ENCODE results near the gene PRAMEF12.
A peak's percentile ranks its signal among the peaks of the same experiment; 100 is the strongest.
"Not testable (repeated sequence)": the region's sequence is repeated elsewhere in the genome, so short reads cannot be mapped to it uniquely, and the experiment has no call there.

The PRAMEF12 gene

DNA sequence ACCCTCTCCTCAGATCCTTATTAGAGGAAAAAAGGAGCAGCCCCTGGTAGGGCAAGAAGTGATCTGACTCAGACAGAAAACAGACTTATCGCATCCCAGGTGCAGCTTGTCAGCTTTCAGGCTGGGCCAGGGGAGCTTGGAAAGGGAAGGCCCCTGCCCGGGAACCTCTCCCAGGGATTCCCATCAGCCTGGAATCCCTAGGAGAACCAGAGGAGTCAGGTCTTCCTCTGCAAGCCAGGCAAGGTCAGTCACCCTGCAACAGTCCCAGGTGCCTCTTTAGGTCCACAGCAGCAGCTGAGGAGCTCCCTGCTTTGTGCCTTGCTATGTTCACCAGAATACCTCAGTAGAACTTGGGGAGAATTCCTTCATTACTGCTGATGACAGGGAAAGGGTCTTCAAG lies 2.9 kb upstream of the PRAMEF12 start:
- no peak for DNase-seq (ENCODE audit: low read depth in 2 of 2)

DNA sequence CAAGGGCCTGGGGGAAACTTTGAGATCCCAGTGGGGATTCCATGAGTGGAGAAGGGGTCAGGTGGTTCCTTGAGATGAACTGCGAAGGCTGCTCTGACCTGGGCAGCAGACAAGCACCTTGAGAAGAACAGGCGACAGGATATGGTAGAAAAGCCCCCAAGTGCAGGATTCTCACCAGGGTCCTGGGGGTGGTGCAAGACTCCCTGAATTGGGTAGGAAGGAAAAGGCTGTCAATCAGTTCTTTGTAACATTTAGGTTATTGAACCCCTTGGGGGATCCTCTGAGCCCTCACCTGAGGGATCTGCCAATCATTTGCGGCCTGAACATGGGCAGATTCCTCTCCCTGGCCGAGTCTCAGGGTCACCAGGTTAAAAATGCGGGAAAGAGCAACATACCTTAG lies 2.4 kb upstream of the PRAMEF12 start:
- no peak for DNase-seq (ENCODE audit: low read depth in 2 of 2)

DNA sequence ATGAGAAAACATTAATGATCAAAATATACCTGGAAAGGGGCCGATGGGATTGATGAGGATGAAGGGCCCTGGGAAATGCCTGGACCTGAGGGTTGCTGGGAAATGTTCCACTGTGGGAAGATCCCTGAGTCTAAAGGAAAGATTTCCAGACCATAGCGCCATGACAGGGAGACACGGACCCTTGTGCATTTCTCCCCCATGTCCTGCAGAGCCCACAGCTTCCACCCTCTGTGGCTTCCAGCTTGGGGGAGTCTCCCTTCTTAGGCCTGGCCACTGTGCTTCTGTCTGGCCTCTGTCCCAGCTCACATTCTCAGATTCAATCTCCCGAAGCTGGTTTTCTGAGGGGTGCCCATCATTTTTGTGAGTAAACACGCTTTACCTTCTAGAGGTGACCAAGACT lies 1.0 kb upstream of the PRAMEF12 start:
- no peak for DNase-seq (ENCODE audit: low read depth in 2 of 2)

DNA sequence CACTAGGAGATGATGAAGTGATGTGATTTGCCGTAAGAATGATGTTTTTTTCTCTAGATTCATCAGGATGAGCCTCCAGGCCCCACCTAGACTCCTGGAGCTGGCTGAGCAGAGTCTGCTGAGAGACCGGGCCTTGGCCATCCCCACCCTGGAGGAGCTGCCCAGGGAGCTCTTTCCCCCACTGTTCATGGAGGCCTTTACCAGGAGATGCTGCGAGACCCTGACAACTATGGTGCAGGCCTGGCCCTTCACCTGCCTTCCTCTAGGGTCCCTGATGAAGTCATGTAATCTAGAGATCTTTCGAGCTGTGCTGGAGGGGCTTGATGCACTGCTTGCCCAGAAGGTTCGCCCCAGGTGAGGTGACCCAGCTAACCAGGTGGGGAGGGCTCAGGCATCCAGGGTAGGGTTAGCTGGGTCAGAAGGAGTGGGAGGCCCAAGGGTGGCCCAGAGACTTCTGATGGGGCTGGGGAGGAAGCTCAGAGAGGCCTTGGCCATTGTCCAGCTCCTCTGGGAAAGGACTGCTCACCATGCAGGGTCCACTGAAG lies 1.3 kb downstream of the PRAMEF12 start:
- DNase-seq (ENCODE audit: low read depth in 2 of 2), result no peak

DNA sequence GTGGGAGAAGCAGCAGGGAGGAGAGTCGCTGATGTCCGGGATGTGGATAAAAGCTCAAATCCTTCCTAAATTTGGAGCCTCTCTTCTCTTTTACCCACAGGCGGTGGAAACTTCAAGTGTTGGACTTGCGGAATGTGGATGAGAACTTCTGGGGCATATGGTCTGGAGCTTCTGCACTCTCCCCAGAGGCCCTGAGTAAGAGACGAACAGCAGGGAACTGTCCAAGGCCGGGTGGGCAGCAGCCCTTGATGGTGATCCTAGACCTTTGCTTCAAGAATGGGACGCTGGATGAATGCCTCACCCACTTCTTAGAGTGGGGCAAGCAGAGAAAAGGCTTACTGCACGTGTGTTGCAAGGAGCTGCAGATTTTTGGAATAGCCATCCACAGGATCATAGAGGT lies 1.9 kb downstream of the PRAMEF12 start:
- DNase-seq (ENCODE audit: low read depth in 2 of 2), result no peak

DNA sequence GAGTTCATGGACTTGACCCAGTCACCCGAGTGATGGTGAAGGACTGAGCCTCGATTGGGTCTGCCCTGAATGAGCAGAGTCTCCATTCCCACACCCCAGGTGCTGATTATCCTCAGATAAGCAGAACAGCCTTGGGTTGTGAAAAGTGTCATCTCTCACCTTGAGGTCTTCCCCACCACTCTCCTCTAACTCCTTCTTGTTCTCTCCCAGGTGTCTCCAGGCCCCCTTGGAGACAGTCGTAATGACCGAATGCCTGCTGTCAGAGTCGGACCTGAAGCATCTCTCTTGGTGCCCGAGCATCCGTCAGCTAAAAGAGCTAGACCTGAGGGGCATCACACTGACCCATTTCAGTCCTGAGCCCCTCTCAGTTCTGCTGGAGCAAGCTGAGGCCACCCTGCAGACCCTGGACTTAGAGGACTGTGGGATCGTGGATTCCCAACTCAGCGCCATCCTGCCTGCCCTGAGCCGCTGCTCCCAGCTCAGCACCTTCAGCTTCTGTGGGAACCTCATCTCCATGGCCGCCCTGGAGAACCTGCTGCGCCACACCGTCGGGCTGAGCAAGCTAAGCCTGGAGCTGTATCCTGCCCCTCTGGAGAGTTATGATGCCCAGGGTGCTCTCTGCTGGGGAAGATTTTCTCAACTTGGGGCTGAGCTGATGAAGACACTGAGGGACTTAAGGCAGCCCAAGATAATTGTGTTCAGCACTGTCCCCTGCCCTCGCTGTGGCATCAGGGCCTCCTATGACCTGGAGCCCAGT lies 3.4 kb downstream of the PRAMEF12 start:
- no peak for DNase-seq (ENCODE audit: low read depth in 2 of 2)

DNA sequence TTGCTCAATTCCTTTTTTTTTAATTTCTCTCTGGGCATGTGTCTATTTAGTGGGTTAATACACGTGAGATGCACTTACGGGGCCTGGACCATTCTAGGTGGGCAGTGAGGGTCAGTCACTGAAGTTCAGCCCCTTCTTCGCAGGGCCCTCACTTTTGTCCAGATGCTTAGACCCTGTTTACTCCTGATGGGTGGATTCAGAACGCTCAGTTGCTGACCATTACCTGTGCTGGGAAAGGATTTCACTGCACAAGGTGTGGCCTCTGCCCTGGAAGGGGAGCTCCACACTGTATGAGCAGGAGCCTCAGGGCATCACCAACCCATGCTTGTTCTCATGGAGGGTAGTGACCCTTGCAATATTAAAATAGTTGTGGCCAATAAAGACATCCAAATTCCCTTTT lies 4.5 kb downstream of the PRAMEF12 start:
- DNase-seq (ENCODE audit: low read depth in 2 of 2), result no peak

DNA sequence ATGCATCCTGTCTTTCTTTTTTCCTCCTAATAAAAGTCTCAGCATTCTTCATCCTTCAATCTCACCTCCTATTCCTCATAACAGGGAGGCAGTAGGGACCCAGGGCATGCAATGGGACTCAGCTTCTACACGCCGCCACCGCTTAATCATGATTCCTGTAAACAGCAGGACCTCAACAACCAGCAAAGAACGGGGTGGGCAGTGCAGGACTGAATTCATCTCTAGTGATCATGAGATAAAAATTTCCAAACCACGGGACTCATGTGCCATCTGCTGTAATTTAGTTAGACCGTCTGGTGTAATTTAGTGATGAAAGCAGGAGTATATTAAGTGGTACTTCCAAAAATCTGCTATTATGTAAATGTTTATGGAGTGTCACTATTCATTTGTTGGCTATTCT lies 5.4 kb downstream of the PRAMEF12 start:
- DNase-seq (ENCODE audit: low read depth in 2 of 2), result no peak

DNA sequence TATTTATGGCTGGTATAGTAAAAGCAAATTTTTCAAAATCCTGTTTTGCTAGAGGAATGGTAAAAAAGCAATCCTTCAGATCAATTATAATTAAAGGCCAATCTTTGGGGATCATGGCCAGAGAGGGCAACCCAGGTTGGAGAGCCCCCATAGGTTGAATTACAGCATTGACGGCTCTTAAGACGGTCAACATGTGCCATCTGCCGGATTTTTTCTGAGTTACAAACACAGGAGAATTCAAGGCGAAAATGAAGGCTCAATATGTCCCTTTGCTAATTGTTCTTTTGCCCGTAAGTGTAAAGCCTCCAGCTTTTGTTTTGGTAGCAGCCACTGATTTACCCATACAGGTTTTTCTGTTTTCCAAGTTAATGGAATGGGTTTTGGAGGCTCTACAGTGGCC lies 8.0 kb downstream of the PRAMEF12 start:
- not testable (repeated sequence) for DNase-seq (ENCODE audit: low read depth in 2 of 2)

DNA sequence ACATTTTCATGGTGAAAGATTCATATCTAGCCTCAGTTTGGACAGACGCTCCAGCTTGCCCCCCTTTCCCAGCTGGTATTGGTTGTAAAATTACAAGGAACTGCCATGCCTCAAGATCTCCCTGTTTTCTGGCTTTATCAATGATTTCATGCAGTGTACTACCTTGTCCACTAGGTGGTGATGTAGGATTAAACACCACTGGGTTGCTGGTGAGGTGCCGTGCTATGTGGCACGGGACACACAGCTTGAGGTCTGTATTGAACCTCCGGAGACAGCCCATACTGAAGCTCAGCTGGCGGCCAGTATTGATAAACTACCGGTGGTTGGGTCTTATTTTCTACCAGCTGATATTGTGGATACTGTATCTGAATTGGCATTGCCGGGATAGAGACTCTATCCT lies 10.2 kb downstream of the PRAMEF12 start:
- DNase-seq (ENCODE audit: low read depth in 2 of 2), result not testable (repeated sequence)

DNA sequence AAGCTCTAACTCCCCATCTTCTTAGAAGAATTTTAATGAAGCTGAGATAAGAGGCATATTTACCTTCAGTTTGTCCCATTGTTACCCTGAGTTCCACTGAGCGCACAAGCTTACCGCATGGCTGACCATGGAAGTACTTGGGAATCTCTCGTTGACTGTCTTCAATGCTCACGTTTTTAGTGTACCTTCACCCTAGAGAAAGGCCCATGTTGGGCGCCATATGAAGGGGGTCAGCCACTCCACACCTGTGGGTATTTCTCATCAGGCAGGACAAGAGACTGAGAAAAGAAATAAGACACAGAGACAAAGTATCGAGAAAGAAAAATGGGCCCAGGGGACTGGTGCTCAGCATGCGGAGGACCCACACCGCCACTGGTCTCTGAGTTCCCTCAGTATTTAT lies 11.2 kb downstream of the PRAMEF12 start:
- not testable (repeated sequence) for DNase-seq (ENCODE audit: low read depth in 2 of 2)

DNA sequence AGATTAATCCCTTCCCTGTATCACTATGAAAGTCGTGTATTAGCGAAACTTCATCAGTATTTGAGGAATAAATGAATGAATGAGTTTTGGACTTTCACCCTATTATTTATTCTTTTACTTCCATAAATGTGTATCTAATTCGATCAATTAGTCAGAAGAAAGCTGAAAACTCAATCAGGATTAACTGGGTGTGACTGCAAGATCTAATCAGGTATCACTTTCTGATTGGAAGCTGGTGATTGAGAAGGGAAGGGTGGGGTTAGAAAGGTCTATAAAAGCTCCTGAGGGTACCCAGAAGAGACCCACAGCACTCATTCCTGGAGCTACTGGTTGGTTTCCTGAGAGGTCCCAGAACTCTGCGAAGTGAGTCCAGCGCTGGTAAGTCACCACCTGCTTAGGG lies 17.6 kb downstream of the PRAMEF12 start, which contains the start of gene PRAMEF1:
TSS of gene PRAMEF1 (plus strand) at position 301 of the 400 bp plus-strand sequence. CDS start 1,831 bp downstream, outside the sequence.
- not testable (repeated sequence) for DNase-seq (ENCODE audit: low read depth in 2 of 2)

DNA sequence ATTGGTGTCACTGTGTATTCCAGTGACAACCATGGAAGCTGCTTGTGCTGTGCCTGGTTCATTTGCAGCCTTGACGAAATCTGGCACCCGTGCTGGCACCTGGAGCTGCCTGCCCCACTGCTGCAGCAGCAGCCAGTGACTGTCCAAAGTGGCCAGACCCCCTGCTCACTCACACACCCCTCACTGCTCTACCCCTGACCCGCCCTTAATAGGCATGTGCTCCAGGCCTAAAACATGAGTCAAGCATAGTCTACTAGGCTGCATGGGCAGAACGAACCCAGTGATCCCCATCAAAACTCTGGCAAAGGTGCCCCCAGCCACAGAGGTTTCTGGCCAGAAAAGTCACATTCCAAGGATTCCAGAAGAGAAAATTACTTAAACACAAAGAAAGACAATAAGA lies 25.4 kb downstream of the PRAMEF12 start:
- DNase-seq (ENCODE audit: low read depth in 2 of 2), result no peak

DNA sequence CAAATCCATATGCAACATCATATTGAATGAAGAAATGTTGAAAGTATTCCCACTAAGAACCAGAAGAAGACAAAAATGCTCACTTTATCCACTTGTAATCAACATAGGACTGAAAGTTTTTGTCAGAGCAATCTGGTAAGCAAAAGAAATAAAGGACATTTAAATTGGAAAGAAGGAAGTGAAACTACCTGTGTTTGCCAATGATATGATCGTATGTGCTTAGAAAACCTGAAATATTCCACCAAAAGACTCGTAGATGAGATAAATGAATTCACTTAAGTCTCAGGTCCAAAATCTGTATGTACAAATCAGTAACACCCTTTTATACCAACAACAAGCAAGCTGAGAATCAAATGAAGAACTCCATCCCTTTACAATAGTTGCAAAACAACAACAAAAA lies 26.2 kb downstream of the PRAMEF12 start:
- no peak for DNase-seq (ENCODE audit: low read depth in 2 of 2)

DNA sequence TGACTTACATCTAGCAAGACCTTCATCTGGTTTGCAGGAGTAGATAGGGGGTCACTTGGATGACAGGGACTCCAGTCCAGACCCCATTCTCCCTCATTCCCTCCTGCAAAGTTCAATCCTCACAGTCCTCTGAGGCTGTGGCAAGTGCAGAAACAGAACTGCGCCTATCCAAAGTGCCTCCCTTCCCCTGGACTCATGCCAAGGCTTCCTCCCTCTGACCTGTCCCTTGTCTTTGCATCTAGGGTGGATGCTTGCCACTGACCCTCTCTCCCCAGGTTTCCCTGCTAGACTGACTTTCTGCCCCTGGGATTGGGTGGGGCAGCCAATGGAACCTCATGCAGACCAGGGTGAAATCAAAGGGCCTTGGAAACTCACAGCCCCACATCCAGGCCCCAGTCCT lies 36.4 kb downstream of the PRAMEF12 start:
- DNase-seq (ENCODE audit: low read depth in 2 of 2), result no peak

DNA sequence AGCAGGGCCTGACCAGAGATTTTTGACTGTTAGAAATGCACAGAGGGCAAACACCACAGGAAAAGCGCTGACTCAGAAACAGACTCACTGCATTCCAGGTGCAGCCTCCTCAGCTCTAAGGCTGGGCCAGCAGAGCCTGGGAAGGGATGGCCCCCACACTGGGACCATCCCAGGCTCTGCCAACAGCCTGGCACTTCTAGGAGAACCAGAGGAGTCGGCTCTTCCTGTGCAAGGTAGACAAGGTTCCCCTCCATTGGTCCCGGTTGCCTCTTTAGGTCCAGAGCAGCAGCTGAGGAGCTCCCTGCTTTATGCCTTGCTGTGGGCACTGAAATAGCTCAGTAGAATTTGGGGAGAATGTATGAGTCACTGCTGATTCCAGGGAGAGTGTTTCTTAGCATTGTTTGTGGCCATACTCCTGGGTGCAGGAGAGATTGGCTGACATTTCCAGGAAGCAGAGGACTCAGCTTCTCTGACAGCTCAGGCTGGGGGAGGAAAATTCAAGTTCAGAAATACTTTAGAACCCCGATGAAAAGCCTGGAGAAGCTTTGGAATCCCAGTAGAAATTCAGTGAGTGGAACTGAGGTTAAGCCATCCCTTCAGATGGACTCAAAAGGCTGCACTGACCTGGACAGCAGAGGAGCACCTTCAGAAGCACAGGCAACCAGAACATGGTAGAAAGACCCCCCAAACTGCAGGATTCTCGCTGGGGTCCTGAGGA lies 37.3 kb downstream of the PRAMEF12 start:
- DNase-seq (ENCODE audit: low read depth in 2 of 2), result peak; percentile 15 to 27

DNA sequence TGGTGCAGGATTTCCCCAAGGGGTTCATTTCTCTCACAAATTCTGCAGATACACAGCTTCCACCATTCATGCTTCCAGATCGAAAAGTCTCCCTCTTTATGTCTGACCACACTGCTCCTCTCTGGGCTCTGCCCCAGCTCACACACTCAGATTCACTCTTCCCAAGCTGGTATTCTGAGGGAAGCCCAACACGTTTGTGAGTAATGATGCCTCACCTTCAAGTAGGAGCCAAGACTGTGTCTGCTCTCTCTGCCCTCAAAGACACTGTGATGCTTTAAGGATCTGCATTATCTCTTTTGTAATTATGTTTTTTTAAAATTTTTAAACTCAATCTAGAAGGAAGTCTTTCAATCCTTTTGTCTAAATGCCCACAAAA lies 37.9 kb downstream of the PRAMEF12 start:
- no peak for DNase-seq (ENCODE audit: low read depth in 2 of 2)

DNA sequence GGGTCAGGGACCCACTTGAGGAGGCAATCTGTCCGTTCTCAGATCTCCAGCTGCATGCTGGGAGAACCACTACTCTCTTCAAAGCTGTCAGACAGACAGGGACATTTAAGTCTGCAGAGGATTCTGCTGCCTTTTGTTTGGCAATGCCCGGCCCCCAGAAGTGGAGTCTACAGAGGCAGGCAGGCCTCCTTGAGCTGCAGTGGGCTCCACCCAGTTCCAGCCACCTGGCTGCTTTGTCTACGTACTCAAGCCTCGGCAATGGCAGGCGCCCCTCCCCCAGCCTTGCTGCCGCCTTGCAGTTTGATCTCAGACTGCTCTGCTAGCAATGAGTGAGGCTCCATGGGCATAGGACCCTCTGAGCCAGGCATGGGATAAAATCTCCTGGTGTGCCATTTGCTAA lies 45.5 kb downstream of the PRAMEF12 start:
- DNase-seq (ENCODE audit: low read depth in 2 of 2), result not testable (repeated sequence)

All from fibroblast of skin of left biceps (primary cell).